ENCODE data around the gene ATXN7. TPM values are rescaled to one million over a fixed set of nuclear protein-coding genes. Genes with fewer than 3 reads are reported as not detected.
A peak's percentile ranks its signal among the peaks of the same experiment; 100 is the strongest.

ATXN7 gene
- polyA plus RNA-seq, 3 donors = 2.7 to 29.5 (median 3.2) TPM

- no peaks in the 10 kb centered on the region for H3K4me1 ChIP-seq (ENCODE audit: control insufficient read depth in 1 of 2, insufficient read depth in 2 of 2, low read length in 2 of 2)
- peaks cover 93% of the 10 kb centered on the region for H3K79me2 ChIP-seq (ENCODE audit: insufficient read depth, low read length)
- no peak for DNase-seq
- no peak overlapping the region for H3K4me3 Mint-ChIP-seq
- H4K20me1 ChIP-seq (ENCODE audit: insufficient read depth, low read length) = peaks cover 94% of the 10 kb centered on the region
- no peak for TF ChIP-seq CTCF (IDR thresholded peaks at IDR 0.05)
- H3K27me3 ChIP-seq (ENCODE audit: control insufficient read depth in 2 of 2, insufficient read depth in 2 of 2, low read length in 2 of 2) = no peaks in the 10 kb centered on the region
- H3K36me3 ChIP-seq (replicated peaks in 1 of 2; ENCODE audit: control insufficient read depth in 1 of 2, insufficient read depth in 2 of 2, low read length in 2 of 2) = peaks cover 3 to 8% of the 10 kb centered on the region in 2 donors
- peaks cover 5% of the 10 kb centered on the region for H3K4me1 Mint-ChIP-seq
- peak overlapping the region in 2 of 7 donors; percentile 7 to 23 for H3K27ac Mint-ChIP-seq
- WGBS (ENCODE audit: insufficient coverage) = 66% methylated on average over 3 of the region's 3 CpGs
- no peak overlapping the region for H3K4me2 ChIP-seq (replicated peaks; ENCODE audit: extremely low read depth, low read length, poor library complexity, severe bottlenecking)
- H3K9ac ChIP-seq (ENCODE audit: insufficient read depth, low read length, poor library complexity, severe bottlenecking) = no peak overlapping the region
- H3K4me3 ChIP-seq (replicated peaks in 1 of 3; ENCODE audit: low read depth in 2 of 3, low read length in 3 of 3) = no peak overlapping the region
- H3K27ac ChIP-seq (ENCODE audit: low read depth in 1 of 2, low read length in 2 of 2) = peak overlapping the region in 1 of 2 donors; percentile 7
- peaks cover 13 to 20% of the 10 kb centered on the region in 2 donors for H3K36me3 Mint-ChIP-seq
- no peak overlapping the region for H2AFZ ChIP-seq (ENCODE audit: insufficient read depth, low read depth, low read length, poor library complexity, severe bottlenecking)
- H3K27me3 Mint-ChIP-seq (ENCODE audit: low read depth in 3 of 3) = peaks cover 0 to 1% (median 0%) of the 10 kb centered on the region in 3 donors
- no peaks in the 10 kb centered on the region for H3K9me3 Mint-ChIP-seq
- H3K9me3 ChIP-seq (replicated peaks in 1 of 2; ENCODE audit: control insufficient read depth in 1 of 2, insufficient read depth in 1 of 2, low read length in 2 of 2) = no peaks in the 10 kb centered on the region
- intact Hi-C loops (cut with micrococcal nuclease) = no loop called here
These were observed 23.2 kb downstream of the ATXN7 start for GRCh38 chr3:63886858-63887257.

- Mint-ChIP-seq H3K9me3 (no peaks in the 10 kb centered on the region), H3K27ac (peak overlapping the region in 1 of 7 donors; percentile 85), H3K4me3 (no peak overlapping the region), H3K36me3 (peaks cover 7 to 22% of the 10 kb centered on the region in 2 donors), H3K4me1 (peaks cover 13% of the 10 kb centered on the region), H3K27me3 (ENCODE audit: low read depth in 3 of 3) (peaks cover 0 to 2% (median 0%) of the 10 kb centered on the region in 3 donors)
- intact Hi-C loops (cut with micrococcal nuclease) = no loop called here
- TF ChIP-seq CTCF (IDR thresholded peaks at IDR 0.05) = no peak
- Histone ChIP-seq H3K36me3 (replicated peaks in 1 of 2; ENCODE audit: control insufficient read depth in 1 of 2, insufficient read depth in 2 of 2, low read length in 2 of 2) (peaks cover 4 to 19% of the 10 kb centered on the region in 2 donors), H4K20me1 (ENCODE audit: insufficient read depth, low read length) (peaks cover 93% of the 10 kb centered on the region), H2AFZ (ENCODE audit: insufficient read depth, low read depth, low read length, poor library complexity, severe bottlenecking) (no peak overlapping the region), H3K9ac (ENCODE audit: insufficient read depth, low read length, poor library complexity, severe bottlenecking) (no peak overlapping the region), H3K9me3 (replicated peaks in 1 of 2; ENCODE audit: control insufficient read depth in 1 of 2, insufficient read depth in 1 of 2, low read length in 2 of 2) (no peaks in the 10 kb centered on the region), H3K4me3 (replicated peaks in 1 of 3; ENCODE audit: low read depth in 2 of 3, low read length in 3 of 3) (no peak overlapping the region), H3K27me3 (ENCODE audit: control insufficient read depth in 2 of 2, insufficient read depth in 2 of 2, low read length in 2 of 2) (no peaks in the 10 kb centered on the region), H3K27ac (ENCODE audit: low read depth in 1 of 2, low read length in 2 of 2) (no peak overlapping the region), H3K79me2 (ENCODE audit: insufficient read depth, low read length) (peaks cover 95% of the 10 kb centered on the region), H3K4me2 (replicated peaks; ENCODE audit: extremely low read depth, low read length, poor library complexity, severe bottlenecking) (no peak overlapping the region), H3K4me1 (ENCODE audit: control insufficient read depth in 1 of 2, insufficient read depth in 2 of 2, low read length in 2 of 2) (peaks cover 0 to 14% of the 10 kb centered on the region in 2 donors)
- WGBS (ENCODE audit: insufficient coverage) = 92% methylated on average over 3 of the region's 5 CpGs
- no peak for DNase-seq
These were observed 27.9 kb downstream of the ATXN7 start for GRCh38 chr3:63891518-63891917.
